Neural progenitor cell (in vitro differentiated cells): ENCODE measurements around the gene ARHGAP19. TPM values are rescaled to one million over a fixed set of nuclear protein-coding genes. Genes with fewer than 3 reads are reported as not detected.

Experiments used
- DNase-seq: peaks from one replicate; pipeline ENCODE4 v3.0.0-alpha.2; 2016; ENCODE audit warnings: low spot score
- H2AFZ ChIP-seq: fragments of 200-600 bp; sonication (generic); replicated peaks from 2 replicates; pipeline ENCODE4 v1.6.1; 2016; ENCODE audit warnings: antibody characterized with exemption
- H3F3A ChIP-seq: fragments of 200-600 bp; sonication (generic); 2 replicates; pipeline ENCODE4 v1.6.1; 2016; ENCODE audit warnings: antibody characterized with exemption, low read depth
- H3K27ac ChIP-seq: fragments of 200-600 bp; sonication (generic); 2 replicates; pipeline ENCODE4 v1.5.1; 2016; ENCODE audit warnings: mild to moderate bottlenecking
- H3K27me3 ChIP-seq: fragments of 200-600 bp; sonication (generic); 2 replicates; pipeline ENCODE4 v1.6.1; 2016; ENCODE audit warnings: mild to moderate bottlenecking, moderate library complexity
- H3K36me3 ChIP-seq: fragments of 200-600 bp; sonication (generic); 2 replicates; pipeline ENCODE4 v1.5.1; 2016
- H3K4me1 ChIP-seq: fragments of 200-600 bp; sonication (generic); 2 replicates; pipeline ENCODE4 v1.6.1; 2016; ENCODE audit warnings: mixed run types
- H3K4me2 ChIP-seq: fragments of 200-600 bp; sonication (generic); 2 replicates; pipeline ENCODE4 v1.6.1; 2016
- H3K4me3 ChIP-seq: fragments of 200-600 bp; sonication (generic); 2 replicates; pipeline ENCODE4 v1.5.1; 2016
- H3K79me2 ChIP-seq: fragments of 200-600 bp; sonication (generic); 2 replicates; pipeline ENCODE4 v1.6.1; 2016; ENCODE audit warnings: low read depth
- H3K9ac ChIP-seq: fragments of 200-600 bp; sonication (generic); 2 replicates; pipeline ENCODE4 v1.6.1; 2016
- H3K9me3 ChIP-seq: fragments of 200-600 bp; sonication (generic); 2 replicates; pipeline ENCODE4 v1.5.1; 2016; ENCODE audit warnings: low read depth
- H4K20me1 ChIP-seq: fragments of 200-600 bp; sonication (generic); 2 replicates; pipeline ENCODE4 v1.6.1; 2016; ENCODE audit warnings: low read depth
- H3K27ac Mint-ChIP-seq: 3 replicates; pipeline ENCODE4 v1.8.0; 2021; ENCODE audit warnings: mixed read lengths
- H3K27me3 Mint-ChIP-seq: 2 replicates; pipeline ENCODE4 v1.8.0; 2022; ENCODE audit warnings: low read depth, mild to moderate bottlenecking, inconsistent platforms, moderate library complexity, mixed read lengths; ENCODE audit not compliant: insufficient read depth
- H3K36me3 Mint-ChIP-seq: 3 replicates; pipeline ENCODE4 v1.8.0; 2021; ENCODE audit warnings: mixed read lengths
- H3K4me1 Mint-ChIP-seq: 3 replicates; pipeline ENCODE4 v1.8.0; 2021; ENCODE audit warnings: mixed read lengths
- H3K4me3 Mint-ChIP-seq: 3 replicates; pipeline ENCODE4 v1.8.0; 2021; ENCODE audit warnings: mild to moderate bottlenecking, moderate library complexity, mixed read lengths
- H3K9me3 Mint-ChIP-seq: 3 replicates; pipeline ENCODE4 v1.8.0; 2020; ENCODE audit warnings: mixed read lengths
- CTCF ChIP-seq: fragments of 200-600 bp; sonication (generic); IDR thresholded peaks from 2 replicates; pipeline ENCODE4 v1.5.1; 2017; ENCODE audit warnings: antibody characterized with exemption, mild to moderate bottlenecking
- EZH2 ChIP-seq: fragments of 200-600 bp; sonication (generic); IDR thresholded peaks from 2 replicates; pipeline ENCODE4 v1.6.1; 2017; ENCODE audit warnings: antibody characterized with exemption, mild to moderate bottlenecking, moderate library complexity
- EZH2phosphoT487 ChIP-seq: fragments of 200-600 bp; sonication (generic); IDR thresholded peaks from 2 replicates; pipeline ENCODE4 v1.6.1; 2017; ENCODE audit warnings: antibody characterized with exemption
- total RNA-seq: library from RNA; depleted of rRNA; stranded (reverse); fragments of >200 nt; gene quantifications from 2 replicates; pipeline ENCODE4 v1.2.3, GENCODE V29; 2015; ENCODE audit warnings: low replicate concordance

Gene ARHGAP19
- total RNA-seq, 1 donor from 2014 or later: 88.8 TPM

- peaks cover 26% of the 10 kb centered on the region for H3K36me3 Mint-ChIP-seq
- Histone ChIP-seq H4K20me1 (no peaks in the 10 kb centered on the region), H3K4me3 (no peak overlapping the region), H3K4me1 (peaks cover 11% of the 10 kb centered on the region), H3K27me3 (no peaks in the 10 kb centered on the region), H3K27ac (peak overlapping the region; percentile 9), H3K9ac (no peak overlapping the region), H3K36me3 (no peaks in the 10 kb centered on the region), H2AFZ (no peak overlapping the region), H3F3A (peaks cover 14% of the 10 kb centered on the region), H3K9me3 (no peaks in the 10 kb centered on the region), H3K79me2 (no peaks in the 10 kb centered on the region), H3K4me2 (peak overlapping the region; percentile 16)
- no peak overlapping the region for H3K4me3 Mint-ChIP-seq
- no peak overlapping the region for H3K27ac Mint-ChIP-seq
- no peaks in the 10 kb centered on the region for H3K4me1 Mint-ChIP-seq
- no peak for TF ChIP-seq EZH2phosphoT487
- no peak for TF ChIP-seq EZH2
- no peak for TF ChIP-seq CTCF
- no peak for DNase-seq
- H3K9me3 Mint-ChIP-seq: no peaks in the 10 kb centered on the region
- no peaks in the 10 kb centered on the region for H3K27me3 Mint-ChIP-seq
Measured at GRCh38 chr10:97256356-97256755, 36.1 kb downstream of the ARHGAP19 start.

- no peaks in the 10 kb centered on the region for H3K27me3 ChIP-seq
- no peaks in the 10 kb centered on the region for H3K79me2 ChIP-seq
- no peaks in the 10 kb centered on the region for H3K27me3 Mint-ChIP-seq
- no peak for DNase-seq
- TF ChIP-seq EZH2 (no peak), CTCF (no peak), EZH2phosphoT487 (no peak)
- H3K36me3 Mint-ChIP-seq: peaks cover 26% of the 10 kb centered on the region
- H3K4me1 Mint-ChIP-seq: no peaks in the 10 kb centered on the region
- H3K9ac ChIP-seq: no peak overlapping the region
- H4K20me1 ChIP-seq: no peaks in the 10 kb centered on the region
- peak overlapping the region; percentile 9 for H3K27ac ChIP-seq
- no peak overlapping the region for H3K4me3 Mint-ChIP-seq
- no peak overlapping the region for H3K27ac Mint-ChIP-seq
- H3K9me3 Mint-ChIP-seq: no peaks in the 10 kb centered on the region
- peaks cover 11% of the 10 kb centered on the region for H3K4me1 ChIP-seq
- H2AFZ ChIP-seq: no peak overlapping the region
- no peaks in the 10 kb centered on the region for H3K9me3 ChIP-seq
- no peak overlapping the region for H3K4me3 ChIP-seq
- H3K4me2 ChIP-seq: peak overlapping the region; percentile 16
- peaks cover 14% of the 10 kb centered on the region for H3F3A ChIP-seq
- no peaks in the 10 kb centered on the region for H3K36me3 ChIP-seq
Measured at GRCh38 chr10:97255512-97256293, 36.7 kb downstream of the ARHGAP19 start.

- Mint-ChIP-seq H3K27me3 (no peaks in the 10 kb centered on the region), H3K4me3 (no peak overlapping the region), H3K36me3 (peaks cover 26% of the 10 kb centered on the region), H3K9me3 (no peaks in the 10 kb centered on the region), H3K27ac (no peak overlapping the region), H3K4me1 (no peaks in the 10 kb centered on the region)
- no peak for DNase-seq
- peaks cover 14% of the 10 kb centered on the region for H3F3A ChIP-seq
- no peak overlapping the region for H2AFZ ChIP-seq
- H4K20me1 ChIP-seq: no peaks in the 10 kb centered on the region
- no peaks in the 10 kb centered on the region for H3K79me2 ChIP-seq
- no peak overlapping the region for H3K4me3 ChIP-seq
- TF ChIP-seq EZH2phosphoT487: no peak
- TF ChIP-seq CTCF: no peak
- no peak for TF ChIP-seq EZH2
- no peaks in the 10 kb centered on the region for H3K27me3 ChIP-seq
- H3K9ac ChIP-seq: no peak overlapping the region
- H3K4me2 ChIP-seq: no peak overlapping the region
- H3K9me3 ChIP-seq: no peaks in the 10 kb centered on the region
- no peak overlapping the region for H3K27ac ChIP-seq
- H3K36me3 ChIP-seq: no peaks in the 10 kb centered on the region
- peaks cover 11% of the 10 kb centered on the region for H3K4me1 ChIP-seq
Measured at GRCh38 chr10:97254694-97255093, 37.7 kb downstream of the ARHGAP19 start.
